Stimulated activated CD4-positive, alpha-beta T cell treated with anti-CD3 and anti-CD28 coated beads, Interleukin-1b, Interleukin-23, amount 100 ng/mL, for 4 hours (primary cell): ENCODE results near the gene PYDC1.
A peak's percentile ranks its signal among the peaks of the same experiment; 100 is the strongest.
"Not testable (repeated sequence)": the region's sequence is repeated elsewhere in the genome, so short reads cannot be mapped to it uniquely, and the experiment has no call there.

Experiments
- DNase-seq, 2 donors: peaks; one replicate each; pipeline ENCODE4 v3.0.0-alpha.2; 2020; ENCODE audit warnings: low read depth in 2 of 2

Gene PYDC1

GRCh38 chr16:31216422-31217135 is at the start of gene PYDC1:
Gene PYDC1, minus strand, starts transcription at chr16:31217135. Its CDS starts 107 bp downstream, at chr16:31217028.
- no peak for DNase-seq

GRCh38 chr16:31265329-31266245 is 48.7 kb upstream of the PYDC1 start:
- DNase-seq = peak; percentile 39 to 63

GRCh38 chr16:31262084-31262483 is 45.1 kb upstream of the PYDC1 start:
- no peak for DNase-seq

GRCh38 chr16:31260136-31260931 is 43.4 kb upstream of the PYDC1 start:
- no peak for DNase-seq

- DNase-seq = no peak
Observed at GRCh38 chr16:31258366-31258765, 41.4 kb upstream of the PYDC1 start.

GRCh38 chr16:31256466-31256865 is 39.5 kb upstream of the PYDC1 start:
- no peak for DNase-seq

- DNase-seq = peak in 1 of 2 donors; percentile 6
Observed at GRCh38 chr16:31253642-31254045, 36.7 kb upstream of the PYDC1 start.

- no peak for DNase-seq
Observed at GRCh38 chr16:31251435-31251834, 34.5 kb upstream of the PYDC1 start.

- DNase-seq = no peak
Observed at GRCh38 chr16:31250782-31251384, 33.9 kb upstream of the PYDC1 start.

- no peak for DNase-seq
Observed at GRCh38 chr16:31248344-31248743, 31.4 kb upstream of the PYDC1 start.

GRCh38 chr16:31246296-31246695 is 29.4 kb upstream of the PYDC1 start:
- no peak for DNase-seq

- not testable (repeated sequence) for DNase-seq
Observed at GRCh38 chr16:31245598-31245997, 28.7 kb upstream of the PYDC1 start.

- DNase-seq = no peak
Observed at GRCh38 chr16:31243734-31244670, 27.1 kb upstream of the PYDC1 start.

GRCh38 chr16:31242206-31242605 is 25.3 kb upstream of the PYDC1 start:
- DNase-seq = no peak

GRCh38 chr16:31238041-31238440 is 21.1 kb upstream of the PYDC1 start:
- no peak for DNase-seq

- DNase-seq = no peak
Observed at GRCh38 chr16:31229501-31229900, 12.6 kb upstream of the PYDC1 start.

GRCh38 chr16:31228206-31228605 is 11.3 kb upstream of the PYDC1 start:
- DNase-seq = no peak

- DNase-seq = no peak
Observed at GRCh38 chr16:31225193-31225592, 8.3 kb upstream of the PYDC1 start.

- no peak for DNase-seq
Observed at GRCh38 chr16:31224092-31224955, 7.4 kb upstream of the PYDC1 start.

- DNase-seq = no peak
Observed at GRCh38 chr16:31223044-31223443, 6.1 kb upstream of the PYDC1 start.
